ENCODE measurements around the gene CUTC.

CUTC gene

GRCh38 chr10:99784016-99784726 lies 52.1 kb downstream of the CUTC start:
- peak; percentile 49 for DNase-seq (ENCODE audit: low spot score)

GRCh38 chr10:99784727-99785441 lies 52.9 kb downstream of the CUTC start:
- DNase-seq (ENCODE audit: low spot score): no peak

- peak; percentile 43 for DNase-seq (ENCODE audit: low spot score)
Measured at GRCh38 chr10:99785646-99786045, 53.6 kb downstream of the CUTC start.

GRCh38 chr10:99787311-99787710 lies 55.3 kb downstream of the CUTC start:
- DNase-seq (ENCODE audit: low spot score): no peak

- no peak for DNase-seq (ENCODE audit: low spot score)
Measured at GRCh38 chr10:99787782-99788445, 55.9 kb downstream of the CUTC start.

- no peak for DNase-seq (ENCODE audit: low spot score)
Measured at GRCh38 chr10:99788598-99789256, 56.7 kb downstream of the CUTC start.

GRCh38 chr10:99791831-99792230 lies 59.8 kb downstream of the CUTC start:
- no peak for DNase-seq (ENCODE audit: low spot score)

- no peak for DNase-seq (ENCODE audit: low spot score)
Measured at GRCh38 chr10:99793819-99794218, 61.8 kb downstream of the CUTC start.

- DNase-seq (ENCODE audit: low spot score): no peak
Measured at GRCh38 chr10:99796928-99797327, 64.9 kb downstream of the CUTC start.

GRCh38 chr10:99798031-99798430 lies 66.0 kb downstream of the CUTC start:
- DNase-seq (ENCODE audit: low spot score): no peak

- DNase-seq (ENCODE audit: low spot score): no peak
Measured at GRCh38 chr10:99798920-99799319, 66.9 kb downstream of the CUTC start.

GRCh38 chr10:99799613-99800012 lies 67.6 kb downstream of the CUTC start:
- no peak for DNase-seq (ENCODE audit: low spot score)

- no peak for DNase-seq (ENCODE audit: low spot score)
Measured at GRCh38 chr10:99804471-99804870, 72.4 kb downstream of the CUTC start.

- no peak for DNase-seq (ENCODE audit: low spot score)
Measured at GRCh38 chr10:99805190-99805589, 73.2 kb downstream of the CUTC start.
